HG03571 (cell line): Measurements from ENCODE around the gene CARD19.

Experiments
- ATAC-seq: cut with Tn5 transposase; IDR thresholded peaks from one replicate; pipeline ENCODE4 v1.9.1; 2021; ENCODE audit not compliant: unreplicated experiment

CARD19 gene

GRCh38 chr9:93117924-93118862 lies 22.2 kb downstream of the CARD19 start:
- no peak for ATAC-seq

- ATAC-seq: no peak
Measured at GRCh38 chr9:93118863-93119702, 23.1 kb downstream of the CARD19 start.

GRCh38 chr9:93119703-93119952 lies 23.6 kb downstream of the CARD19 start:
- no peak for ATAC-seq

GRCh38 chr9:93119953-93120845 lies 24.2 kb downstream of the CARD19 start:
- peak; percentile 94 for ATAC-seq

- no peak for ATAC-seq
Measured at GRCh38 chr9:93120846-93121315, 24.9 kb downstream of the CARD19 start.

GRCh38 chr9:93121316-93122241 lies 25.6 kb downstream of the CARD19 start:
- ATAC-seq: no peak

- no peak for ATAC-seq
Measured at GRCh38 chr9:93122721-93123221, 26.8 kb downstream of the CARD19 start.

GRCh38 chr9:93123561-93124283 lies 27.7 kb downstream of the CARD19 start:
- ATAC-seq: no peak

GRCh38 chr9:93124793-93125192 lies 28.8 kb downstream of the CARD19 start:
- no peak for ATAC-seq

- ATAC-seq: no peak
Measured at GRCh38 chr9:93125331-93125894, 29.4 kb downstream of the CARD19 start.

GRCh38 chr9:93126151-93126781 lies 30.2 kb downstream of the CARD19 start:
- no peak for ATAC-seq

GRCh38 chr9:93126825-93127368 lies 30.9 kb downstream of the CARD19 start:
- no peak for ATAC-seq

GRCh38 chr9:93127395-93127911 lies 31.4 kb downstream of the CARD19 start:
- ATAC-seq: no peak

- ATAC-seq: no peak
Measured at GRCh38 chr9:93128011-93128714, 32.1 kb downstream of the CARD19 start.

- ATAC-seq: no peak
Measured at GRCh38 chr9:93128715-93129224, 32.8 kb downstream of the CARD19 start.

- no peak for ATAC-seq
Measured at GRCh38 chr9:93129286-93129685, 33.3 kb downstream of the CARD19 start.
